RWPE2 (cell line): ENCODE data around the gene CCNI.
"Not testable (repeated sequence)": the region's sequence is repeated elsewhere in the genome, so short reads cannot be mapped to it uniquely, and the experiment has no call there.

Experiments used
- ATAC-seq: fragments of 200-7000 bp; cut with Tn5 transposase; 3 replicates; pipeline ENCODE4 v1.9.1; 2021; ENCODE audit warnings: low read depth
- DNase-seq: peaks from one replicate; pipeline ENCODE4 v3.0.0-alpha.2; 2020; ENCODE audit warnings: low spot score
- H3K27ac ChIP-seq: fragments of 450-650 bp; 2 replicates; pipeline ENCODE4 v1.5.1; 2017; ENCODE audit warnings: mild to moderate bottlenecking; ENCODE audit not compliant: poor library complexity, severe bottlenecking
- H3K27me3 ChIP-seq: fragments of 250-450 bp; sonication (Bioruptor Pico); 2 replicates; pipeline ENCODE4 v1.5.1; 2021; ENCODE audit warnings: mild to moderate bottlenecking, moderate library complexity; ENCODE audit not compliant: insufficient read depth, poor library complexity, severe bottlenecking
- H3K36me3 ChIP-seq: fragments of 250-450 bp; sonication (Bioruptor Pico); 2 replicates; pipeline ENCODE4 v1.5.1; 2020; ENCODE audit warnings: low read depth, mild to moderate bottlenecking, moderate library complexity
- H3K4me1 ChIP-seq: fragments of 250-450 bp; sonication (Bioruptor Pico); 2 replicates; pipeline ENCODE4 v1.5.1; 2021; ENCODE audit warnings: mild to moderate bottlenecking, moderate library complexity; ENCODE audit not compliant: insufficient read depth, poor library complexity, severe bottlenecking
- H3K4me3 ChIP-seq: fragments of 250-450 bp; sonication (Bioruptor Pico); 2 replicates; pipeline ENCODE4 v1.5.1; 2021; ENCODE audit warnings: mild to moderate bottlenecking, moderate library complexity; ENCODE audit not compliant: severe bottlenecking
- H3K9me3 ChIP-seq: fragments of 250-450 bp; sonication (Bioruptor Pico); 2 replicates; pipeline ENCODE4 v1.5.1; 2021; ENCODE audit warnings: mild to moderate bottlenecking, moderate library complexity; ENCODE audit not compliant: severe bottlenecking
- CTCF ChIP-seq: fragments of 450-650 bp; IDR thresholded peaks from one replicate; pipeline ENCODE4 v1.5.1; 2017; ENCODE audit warnings: mild to moderate bottlenecking, moderate library complexity; ENCODE audit not compliant: poor library complexity, severe bottlenecking

CCNI gene

GRCh38 chr4:77082886-77083608 lies 7.3 kb upstream of the CCNI start:
- no peak for TF ChIP-seq CTCF

DNA sequence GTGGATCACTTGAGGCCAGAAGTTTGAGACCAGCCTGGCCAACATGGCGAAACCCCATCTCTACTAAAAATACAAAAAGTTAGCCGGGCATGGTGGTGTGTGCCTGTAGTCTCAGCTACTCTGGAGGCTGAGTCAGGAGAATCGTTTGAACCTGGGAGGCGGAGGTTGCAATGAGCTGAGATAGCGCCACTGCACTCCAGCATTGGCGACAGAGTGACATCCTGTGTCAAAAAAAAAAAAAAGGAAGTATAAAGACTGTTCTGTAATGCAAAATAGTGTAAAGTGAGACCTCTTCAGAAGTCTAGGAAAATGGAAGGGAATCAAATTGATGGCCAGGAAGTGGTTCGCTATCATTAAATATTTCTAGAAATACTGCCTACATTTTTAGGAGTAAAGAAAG lies 5.0 kb upstream of the CCNI start:
- H3K36me3 ChIP-seq, H3K27me3 ChIP-seq, DNase-seq, H3K27ac ChIP-seq, H3K4me3 ChIP-seq, ATAC-seq, H3K4me1 ChIP-seq, H3K9me3 ChIP-seq: not testable (repeated sequence)

More at GRCh38 chr4:77082886-77083608, 7.3 kb upstream of the CCNI start:
- Histone ChIP-seq H3K4me1 (no peaks in the 10 kb centered on the region), H3K36me3 (no peaks in the 10 kb centered on the region), H3K27ac (no peak overlapping the region), H3K9me3 (no peaks in the 10 kb centered on the region), H3K27me3 (no peaks in the 10 kb centered on the region), H3K4me3 (no peak overlapping the region)
- ATAC-seq (no peak), DNase-seq (no peak)

DNA sequence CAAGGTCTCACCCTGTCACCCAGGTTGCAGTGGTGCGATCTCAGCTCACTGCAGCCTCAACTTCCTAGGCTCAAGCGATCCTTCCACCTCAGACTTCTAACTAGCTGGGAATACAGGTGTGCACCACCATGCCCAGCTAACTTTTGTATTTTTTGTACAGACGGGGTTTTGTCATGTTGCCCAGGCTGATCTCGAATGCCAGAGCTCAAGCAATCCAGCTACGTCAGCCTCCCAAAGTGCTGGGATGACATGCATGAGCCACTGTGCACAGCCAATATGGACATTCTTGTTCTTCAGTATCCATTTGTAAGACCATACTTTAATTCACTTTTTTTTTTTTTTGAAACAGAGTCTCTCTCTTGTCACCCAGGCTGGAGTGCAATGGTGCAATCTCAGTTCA lies 3.5 kb upstream of the CCNI start:
- no peak overlapping the region for H3K4me3 ChIP-seq
- no peak for TF ChIP-seq CTCF
- peaks cover 6% of the 10 kb centered on the region for H3K4me1 ChIP-seq
- ATAC-seq (no peak), DNase-seq (no peak)
- H3K36me3 ChIP-seq = no peaks in the 10 kb centered on the region
- no peak overlapping the region for H3K27ac ChIP-seq
- no peaks in the 10 kb centered on the region for H3K9me3 ChIP-seq
- H3K27me3 ChIP-seq = no peaks in the 10 kb centered on the region

GRCh38 chr4:77078401-77078800 lies 2.6 kb upstream of the CCNI start:
- Histone ChIP-seq H3K4me1 (peaks cover 6% of the 10 kb centered on the region), H3K4me3 (no peak overlapping the region), H3K27me3 (no peaks in the 10 kb centered on the region), H3K9me3 (no peaks in the 10 kb centered on the region), H3K27ac (no peak overlapping the region), H3K36me3 (no peaks in the 10 kb centered on the region)
- ATAC-seq = no peak
- no peak for TF ChIP-seq CTCF
- DNase-seq = no peak

DNA sequence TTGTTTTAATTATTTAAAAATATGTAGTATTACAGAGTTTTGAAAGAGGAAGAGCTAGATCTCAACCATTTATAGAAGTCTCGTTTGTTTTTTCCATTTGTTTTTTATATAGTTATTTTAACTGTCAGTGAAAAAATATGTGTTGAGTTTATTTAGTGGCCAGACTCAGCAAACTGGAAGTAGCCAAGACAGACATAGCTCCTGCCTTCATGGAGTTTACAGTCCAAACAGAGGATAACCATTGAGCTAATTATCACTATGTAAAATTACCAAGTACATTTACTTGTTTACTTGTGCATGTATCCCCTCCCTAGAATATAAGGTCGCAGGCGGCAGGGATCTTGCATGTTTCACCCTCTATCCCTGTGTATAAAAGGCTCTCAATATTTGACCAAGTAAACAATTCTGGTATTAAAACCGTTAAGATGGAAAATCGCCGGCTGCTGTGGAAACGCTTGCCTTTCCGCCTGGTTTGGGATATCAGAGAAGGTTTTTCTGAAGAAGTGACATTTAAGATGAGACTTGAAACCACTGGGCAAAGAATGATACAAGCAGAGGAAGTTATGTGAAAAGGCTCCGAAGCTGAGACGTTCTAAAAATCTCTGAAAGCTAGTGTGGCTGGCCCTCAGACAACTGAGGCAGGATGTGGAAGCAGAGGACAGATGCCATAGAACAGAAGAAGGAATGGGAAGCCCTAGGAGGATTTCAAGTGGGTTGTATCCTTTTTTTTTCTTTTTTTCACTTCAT lies 1.3 kb upstream of the CCNI start:
- ATAC-seq = no peak
- peaks cover 6% of the 10 kb centered on the region for H3K36me3 ChIP-seq
- TF ChIP-seq CTCF = no peak
- no peaks in the 10 kb centered on the region for H3K27me3 ChIP-seq
- DNase-seq = no peak
- peak overlapping the region; percentile 51 for H3K4me3 ChIP-seq
- H3K27ac ChIP-seq = peak overlapping the region; percentile 88
- no peaks in the 10 kb centered on the region for H3K9me3 ChIP-seq
- peaks cover 15% of the 10 kb centered on the region for H3K4me1 ChIP-seq
